Progenitor cell of endocrine pancreas (in vitro differentiated cells): ENCODE results near the gene RPIA. TPM values are rescaled to one million over a fixed set of nuclear protein-coding genes. Genes with fewer than 3 reads are reported as not detected.

Experiments used
- DNase-seq: peaks from one replicate; pipeline ENCODE4 v3.0.0; 2021; ENCODE audit warnings: low spot score; ENCODE audit not compliant: unreplicated experiment
- H3K27ac Mint-ChIP-seq: 2 replicates; pipeline ENCODE4 v1.8.0; 2021; ENCODE audit warnings: mild to moderate bottlenecking, moderate library complexity, mixed read lengths
- H3K27me3 Mint-ChIP-seq: 2 replicates; pipeline ENCODE4 v1.8.0; 2021; ENCODE audit warnings: mixed read lengths
- H3K36me3 Mint-ChIP-seq: 2 replicates; pipeline ENCODE4 v1.8.0; 2022; ENCODE audit warnings: mixed read lengths; ENCODE audit not compliant: insufficient read depth
- H3K4me1 Mint-ChIP-seq: 2 replicates; pipeline ENCODE4 v1.8.0; 2021; ENCODE audit warnings: low read depth, mixed read lengths
- H3K4me3 Mint-ChIP-seq: 2 replicates; pipeline ENCODE4 v1.8.0; 2021; ENCODE audit warnings: low read depth, mild to moderate bottlenecking, moderate library complexity, mixed read lengths
- H3K9me3 Mint-ChIP-seq: 2 replicates; pipeline ENCODE4 v1.8.0; 2021; ENCODE audit warnings: low read depth, mixed read lengths
- total RNA-seq: library from RNA; stranded (reverse); gene quantifications from 2 replicates; pipeline ENCODE4 v1.2.1, GENCODE V29; 2021
- TF ChIP-seq, protein P1 (sequence below): fragments of 200-600 bp; sonication (generic); IDR thresholded peaks from one replicate; pipeline ENCODE4 v1.5.0; 2021; ENCODE audit warnings: antibody characterized with exemption, mild to moderate bottlenecking; ENCODE audit not compliant: unreplicated experiment

The RPIA gene
- total RNA-seq, 1 donor from 2014 or later, result 27.1 TPM

DNA sequence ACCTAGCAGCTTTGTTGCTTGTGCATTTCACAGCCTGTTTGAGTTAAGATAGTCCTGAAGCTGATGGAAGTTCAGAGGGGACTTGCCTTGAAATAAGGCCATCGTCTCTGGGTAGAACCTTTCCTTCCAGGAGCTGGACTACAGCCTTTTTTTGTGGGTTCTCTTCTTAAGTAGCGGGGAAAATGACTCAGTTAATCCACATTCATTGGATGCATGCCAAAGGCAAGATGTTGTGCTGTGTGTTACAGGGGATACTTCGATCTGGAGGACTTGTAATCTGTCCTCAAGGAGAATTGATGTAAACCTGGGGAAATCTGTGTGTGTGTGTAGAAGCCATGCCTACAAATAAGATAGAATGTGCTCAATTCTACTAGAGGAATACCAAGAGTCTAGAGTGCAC is 46.8 kb downstream of the RPIA start:
- no peak for DNase-seq
- peaks cover 10% of the 10 kb centered on the region for H3K9me3 Mint-ChIP-seq
- H3K4me3 Mint-ChIP-seq, result no peak overlapping the region
- H3K4me1 Mint-ChIP-seq, result peaks cover 11% of the 10 kb centered on the region
- H3K27me3 Mint-ChIP-seq, result no peaks in the 10 kb centered on the region
- peaks cover 39% of the 10 kb centered on the region for H3K36me3 Mint-ChIP-seq
- H3K27ac Mint-ChIP-seq, result no peak overlapping the region
- TF ChIP-seq, protein P1, sequence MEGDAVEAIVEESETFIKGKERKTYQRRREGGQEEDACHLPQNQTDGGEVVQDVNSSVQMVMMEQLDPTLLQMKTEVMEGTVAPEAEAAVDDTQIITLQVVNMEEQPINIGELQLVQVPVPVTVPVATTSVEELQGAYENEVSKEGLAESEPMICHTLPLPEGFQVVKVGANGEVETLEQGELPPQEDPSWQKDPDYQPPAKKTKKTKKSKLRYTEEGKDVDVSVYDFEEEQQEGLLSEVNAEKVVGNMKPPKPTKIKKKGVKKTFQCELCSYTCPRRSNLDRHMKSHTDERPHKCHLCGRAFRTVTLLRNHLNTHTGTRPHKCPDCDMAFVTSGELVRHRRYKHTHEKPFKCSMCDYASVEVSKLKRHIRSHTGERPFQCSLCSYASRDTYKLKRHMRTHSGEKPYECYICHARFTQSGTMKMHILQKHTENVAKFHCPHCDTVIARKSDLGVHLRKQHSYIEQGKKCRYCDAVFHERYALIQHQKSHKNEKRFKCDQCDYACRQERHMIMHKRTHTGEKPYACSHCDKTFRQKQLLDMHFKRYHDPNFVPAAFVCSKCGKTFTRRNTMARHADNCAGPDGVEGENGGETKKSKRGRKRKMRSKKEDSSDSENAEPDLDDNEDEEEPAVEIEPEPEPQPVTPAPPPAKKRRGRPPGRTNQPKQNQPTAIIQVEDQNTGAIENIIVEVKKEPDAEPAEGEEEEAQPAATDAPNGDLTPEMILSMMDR, result no peak

DNA sequence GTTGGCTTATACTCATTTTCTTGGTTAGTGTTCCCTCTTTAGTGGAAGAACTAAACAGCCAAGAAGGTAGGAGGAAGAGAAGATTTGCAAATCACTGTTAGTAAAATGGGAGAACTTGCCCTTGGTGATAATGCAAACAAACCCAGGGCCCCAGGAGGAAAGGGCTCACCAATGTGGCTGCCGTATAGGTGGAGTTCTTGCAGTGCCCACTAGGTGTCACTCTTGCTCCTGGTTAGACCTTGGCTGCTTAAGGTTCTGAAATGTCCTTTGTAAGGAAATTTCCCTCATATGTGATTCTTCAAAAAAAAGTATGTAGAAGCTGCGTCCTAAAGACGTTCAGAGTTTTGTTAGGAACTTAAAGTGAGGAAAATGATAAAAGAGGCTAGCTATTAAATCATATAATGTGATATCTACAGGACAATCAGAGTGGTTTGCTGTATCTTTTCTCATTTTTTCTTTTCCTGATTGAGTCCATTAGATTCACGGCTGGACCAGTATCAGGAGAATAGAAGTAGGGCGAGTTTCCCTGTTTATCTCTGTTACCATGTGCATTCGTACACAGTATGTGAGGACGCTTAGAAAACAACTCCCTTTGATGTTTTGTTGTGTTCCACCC is 48.6 kb downstream of the RPIA start:
- H3K27ac Mint-ChIP-seq, result no peak overlapping the region
- no peaks in the 10 kb centered on the region for H3K27me3 Mint-ChIP-seq
- peaks cover 25% of the 10 kb centered on the region for H3K9me3 Mint-ChIP-seq
- no peaks in the 10 kb centered on the region for H3K4me1 Mint-ChIP-seq
- TF ChIP-seq, protein P1, result peak; percentile 89
- H3K36me3 Mint-ChIP-seq, result peaks cover 53% of the 10 kb centered on the region
- peak; percentile 59 for DNase-seq
- H3K4me3 Mint-ChIP-seq, result no peak overlapping the region

GRCh38 chr2:88746929-88747490 is 55.5 kb downstream of the RPIA start:
- H3K4me1 Mint-ChIP-seq, result no peaks in the 10 kb centered on the region
- H3K36me3 Mint-ChIP-seq, result peaks cover 67% of the 10 kb centered on the region
- TF ChIP-seq, protein P1, result no peak
- peaks cover 31% of the 10 kb centered on the region for H3K9me3 Mint-ChIP-seq
- no peak overlapping the region for H3K4me3 Mint-ChIP-seq
- no peak overlapping the region for H3K27ac Mint-ChIP-seq
- no peaks in the 10 kb centered on the region for H3K27me3 Mint-ChIP-seq
- no peak for DNase-seq

DNA sequence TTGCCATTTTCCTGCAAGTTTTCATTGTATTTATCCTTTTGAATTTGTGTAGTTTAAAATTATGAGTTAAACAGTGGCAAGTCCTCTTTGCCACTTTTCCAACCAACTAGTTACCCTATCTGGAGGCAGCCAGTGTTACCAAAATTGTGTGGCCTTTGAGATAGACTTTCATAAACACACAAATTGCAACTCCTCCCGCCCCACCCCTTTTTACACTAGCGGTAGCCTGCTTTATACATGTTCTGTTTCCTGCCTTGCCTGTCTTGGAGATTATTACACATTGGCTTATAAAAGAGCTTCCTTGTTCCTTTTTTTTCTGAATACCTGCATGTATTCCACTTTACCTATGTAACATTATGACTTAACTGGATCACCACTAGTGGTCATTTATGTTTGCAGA is 56.5 kb downstream of the RPIA start:
- peaks cover 61% of the 10 kb centered on the region for H3K36me3 Mint-ChIP-seq
- no peaks in the 10 kb centered on the region for H3K27me3 Mint-ChIP-seq
- H3K4me1 Mint-ChIP-seq, result no peaks in the 10 kb centered on the region
- no peak overlapping the region for H3K27ac Mint-ChIP-seq
- TF ChIP-seq, protein P1, result no peak
- peaks cover 27% of the 10 kb centered on the region for H3K9me3 Mint-ChIP-seq
- no peak for DNase-seq
- H3K4me3 Mint-ChIP-seq, result no peak overlapping the region

DNA sequence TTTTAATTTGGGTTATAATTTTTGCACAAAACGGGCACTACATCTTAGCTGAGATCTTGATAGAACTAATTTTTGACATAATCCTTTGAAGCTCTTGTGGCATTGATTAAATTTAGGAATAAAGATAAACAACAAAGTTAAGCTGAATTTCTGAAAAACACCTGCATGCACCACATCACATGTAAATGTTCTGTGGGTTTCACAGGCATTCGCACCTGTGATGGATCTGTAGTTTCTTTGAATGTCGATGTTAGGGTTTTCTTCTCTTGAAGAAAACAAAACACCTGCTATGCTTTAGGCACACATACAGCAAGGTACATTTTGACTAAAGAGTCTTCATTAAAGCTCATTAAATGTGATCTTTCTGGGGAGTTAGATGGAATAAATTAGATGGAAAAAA is 60.3 kb downstream of the RPIA start:
- TF ChIP-seq, protein P1, result no peak
- H3K27me3 Mint-ChIP-seq, result no peaks in the 10 kb centered on the region
- H3K9me3 Mint-ChIP-seq, result no peaks in the 10 kb centered on the region
- no peaks in the 10 kb centered on the region for H3K4me1 Mint-ChIP-seq
- no peak for DNase-seq
- no peak overlapping the region for H3K4me3 Mint-ChIP-seq
- no peak overlapping the region for H3K27ac Mint-ChIP-seq
- H3K36me3 Mint-ChIP-seq, result peaks cover 30% of the 10 kb centered on the region
